Embryonic facial prominence (tissue), 1 donor: Measurements from ENCODE around the gene ARVCF.
A peak's percentile ranks its signal among the peaks of the same experiment; 100 is the strongest.

Experiments used
- DNase-seq: peaks from one replicate; pipeline ENCODE4 v3.0.0-alpha.2; 2016; ENCODE audit errors: extremely low spot score

The ARVCF gene

GRCh38 chr22:20016734-20017621 lies at the start of gene ARVCF:
Gene ARVCF (minus strand): TSS chr22:20016823. CDS start chr22:19990794, 26,029 bp downstream.
- peak; percentile 56 for DNase-seq

- no peak for DNase-seq
Observed at GRCh38 chr22:20065896-20066616, 49.4 kb upstream of the ARVCF start.

GRCh38 chr22:20064545-20065262 lies 48.1 kb upstream of the ARVCF start:
- DNase-seq: no peak

- DNase-seq: no peak
Observed at GRCh38 chr22:20064140-20064480, 47.5 kb upstream of the ARVCF start.

GRCh38 chr22:20063271-20064139 lies 46.9 kb upstream of the ARVCF start:
- DNase-seq: no peak

- no peak for DNase-seq
Observed at GRCh38 chr22:20062766-20063083, 46.1 kb upstream of the ARVCF start.

- no peak for DNase-seq
Observed at GRCh38 chr22:20062043-20062765, 45.6 kb upstream of the ARVCF start.

GRCh38 chr22:20061481-20061861 lies 44.8 kb upstream of the ARVCF start:
- no peak for DNase-seq

- DNase-seq: no peak
Observed at GRCh38 chr22:20060700-20061480, 44.3 kb upstream of the ARVCF start.

GRCh38 chr22:20058989-20059770 lies 42.6 kb upstream of the ARVCF start:
- DNase-seq: no peak

- DNase-seq: no peak
Observed at GRCh38 chr22:20057596-20058268, 41.1 kb upstream of the ARVCF start.

GRCh38 chr22:20056696-20057386 lies 40.2 kb upstream of the ARVCF start:
- DNase-seq: no peak

- no peak for DNase-seq
Observed at GRCh38 chr22:20056161-20056560, 39.5 kb upstream of the ARVCF start.

- no peak for DNase-seq
Observed at GRCh38 chr22:20055654-20056053, 39.0 kb upstream of the ARVCF start.

- no peak for DNase-seq
Observed at GRCh38 chr22:20055144-20055543, 38.5 kb upstream of the ARVCF start.

GRCh38 chr22:20054485-20054884 lies 37.9 kb upstream of the ARVCF start:
- DNase-seq: no peak

GRCh38 chr22:20054034-20054427 lies 37.4 kb upstream of the ARVCF start:
- DNase-seq: no peak

- DNase-seq: no peak
Observed at GRCh38 chr22:20053407-20054033, 36.9 kb upstream of the ARVCF start.
